ENCODE results near the gene TEX19. TPM values are rescaled to one million over a fixed set of nuclear protein-coding genes. Genes with fewer than 3 reads are reported as not detected.
"Not testable (repeated sequence)": the region's sequence is repeated elsewhere in the genome, so short reads cannot be mapped to it uniquely, and the experiment has no call there.

TEX19 gene
- total RNA-seq, 1 experiment from 2014 or later = 0.24 TPM

GRCh38 chr17:82372249-82373071 is 13.4 kb downstream of the TEX19 start:
- Histone ChIP-seq H3K27ac (no peak overlapping the region), H3K9me3 (ENCODE audit: insufficient read depth, low read depth) (no peaks in the 10 kb centered on the region), H3K4me1 (replicated peaks; ENCODE audit: insufficient read depth) (no peaks in the 10 kb centered on the region), H3F3A (ENCODE audit: insufficient read depth, low read depth) (no peaks in the 10 kb centered on the region), H3K27me3 (ENCODE audit: insufficient read depth, low read depth) (no peaks in the 10 kb centered on the region), H2AFZ (no peak overlapping the region), H3K4me3 (no peak overlapping the region), H4K20me1 (ENCODE audit: insufficient read depth) (no peaks in the 10 kb centered on the region), H3K36me3 (ENCODE audit: low read depth) (no peaks in the 10 kb centered on the region), H3K79me2 (ENCODE audit: low read depth) (no peaks in the 10 kb centered on the region), H3K4me2 (no peak overlapping the region), H3K9me2 (ENCODE audit: insufficient read depth) (no peaks in the 10 kb centered on the region)
- POLR2A ChIA-PET (ENCODE audit: unreplicated experiment) = interaction anchor here (0.6 kb wide), 1 partner anchor 191 kb away, joined by 4 read pairs; no protein-coding TSS in a partner anchor
- no peak for DNase-seq
- TF ChIP-seq CTCF (conservative IDR thresholded peaks at IDR 0.05) (no peak), EZH2 (IDR thresholded peaks at IDR 0.05; ENCODE audit: low read depth) (no peak)
- BruUV-seq (replicated peaks) = no TSS peak
- intact Hi-C loops (cut with micrococcal nuclease; ENCODE audit: unreplicated experiment) = no loop called here
- CTCF ChIA-PET = interaction anchor here (0.6 kb wide), 1 partner anchor 151 kb away, joined by 3 read pairs; no protein-coding TSS in a partner anchor

GRCh38 chr17:82373072-82373452 is 14.0 kb downstream of the TEX19 start:
- H2AFZ ChIP-seq; DNase-seq; intact Hi-C loops (cut with micrococcal nuclease; ENCODE audit: unreplicated experiment); BruUV-seq (replicated peaks); H3K9me2 ChIP-seq (ENCODE audit: insufficient read depth); H4K20me1 ChIP-seq (ENCODE audit: insufficient read depth); H3K27me3 ChIP-seq (ENCODE audit: insufficient read depth, low read depth); H3F3A ChIP-seq (ENCODE audit: insufficient read depth, low read depth); H3K9me3 ChIP-seq (ENCODE audit: insufficient read depth, low read depth); H3K4me2 ChIP-seq; H3K27ac ChIP-seq; H3K4me1 ChIP-seq (replicated peaks; ENCODE audit: insufficient read depth); H3K79me2 ChIP-seq (ENCODE audit: low read depth); H3K4me3 ChIP-seq; H3K36me3 ChIP-seq (ENCODE audit: low read depth): not testable (repeated sequence)
- ChIA-PET POLR2A (ENCODE audit: unreplicated experiment) (interaction anchor here (0.6 kb wide), 1 partner anchor 191 kb away, joined by 4 read pairs; no protein-coding TSS in a partner anchor), CTCF (interaction anchor here (0.6 kb wide), 1 partner anchor 151 kb away, joined by 3 read pairs; no protein-coding TSS in a partner anchor)

GRCh38 chr17:82373731-82374625 is 14.9 kb downstream of the TEX19 start:
- Histone ChIP-seq H3K9me3 (ENCODE audit: insufficient read depth, low read depth) (no peaks in the 10 kb centered on the region), H3K4me3 (no peak overlapping the region), H3K27ac (no peak overlapping the region), H4K20me1 (ENCODE audit: insufficient read depth) (no peaks in the 10 kb centered on the region), H2AFZ (no peak overlapping the region), H3F3A (ENCODE audit: insufficient read depth, low read depth) (no peaks in the 10 kb centered on the region), H3K9me2 (ENCODE audit: insufficient read depth) (no peaks in the 10 kb centered on the region), H3K27me3 (ENCODE audit: insufficient read depth, low read depth) (peaks cover 3% of the 10 kb centered on the region; the same call in 1 of the 2 replicates), H3K36me3 (ENCODE audit: low read depth) (no peaks in the 10 kb centered on the region), H3K79me2 (ENCODE audit: low read depth) (no peaks in the 10 kb centered on the region), H3K4me1 (replicated peaks; ENCODE audit: insufficient read depth) (no peaks in the 10 kb centered on the region), H3K4me2 (no peak overlapping the region)
- TF ChIP-seq CTCF (conservative IDR thresholded peaks at IDR 0.05) (no peak), EZH2 (IDR thresholded peaks at IDR 0.05; ENCODE audit: low read depth) (no peak)
- no TSS peak for BruUV-seq (replicated peaks)
- no peak for DNase-seq
- ChIA-PET CTCF (no interaction called here), POLR2A (ENCODE audit: unreplicated experiment) (no interaction called here)
- intact Hi-C loops (cut with micrococcal nuclease; ENCODE audit: unreplicated experiment) = no loop called here
